H7 (cell line): ENCODE data around the gene OR8D4. TPM values are rescaled to one million over a fixed set of nuclear protein-coding genes. Genes with fewer than 3 reads are reported as not detected.
"Not testable (repeated sequence)": the region's sequence is repeated elsewhere in the genome, so short reads cannot be mapped to it uniquely, and the experiment has no call there.

Source experiments
- DNase-seq: peaks from one replicate; pipeline ENCODE4 v3.0.0; 2012
- H3K27me3 ChIP-seq: 2 replicates; pipeline ENCODE4 v1.6.0; 2011; ENCODE audit warnings: mild to moderate bottlenecking, low read length; ENCODE audit not compliant: control insufficient read depth, insufficient read depth
- H3K36me3 ChIP-seq: replicated peaks from 2 replicates; pipeline ENCODE4 v1.5.1; 2011; ENCODE audit warnings: low read length; ENCODE audit not compliant: control insufficient read depth, insufficient read depth
- H3K4me3 ChIP-seq: 2 replicates; pipeline ENCODE4 v1.5.1; 2011; ENCODE audit warnings: low read depth, mild to moderate bottlenecking, control low read depth, low read length, moderate library complexity; ENCODE audit not compliant: insufficient read depth
- total RNA-seq: library from RNA; depleted of rRNA; stranded (reverse); fragments of >200 nt; shearing (Covaris generic); gene quantifications from 2 replicates; pipeline ENCODE4 v1.2.3, GENCODE V29; 2014; rRNA removed

OR8D4 gene
- not detected in 2 replicates for total RNA-seq

GRCh38 chr11:123901867-123902266, at the start of gene OR8D4:
OR8D4 (plus strand) TSS chr11:123902167; CDS start chr11:123906432, 4,265 bp downstream.
- Histone ChIP-seq H3K36me3 (no peaks in the 10 kb centered on the region), H3K27me3 (no peaks in the 10 kb centered on the region), H3K4me3 (no peak within 1 kb of the TSS)
- DNase-seq: no peak

DNA sequence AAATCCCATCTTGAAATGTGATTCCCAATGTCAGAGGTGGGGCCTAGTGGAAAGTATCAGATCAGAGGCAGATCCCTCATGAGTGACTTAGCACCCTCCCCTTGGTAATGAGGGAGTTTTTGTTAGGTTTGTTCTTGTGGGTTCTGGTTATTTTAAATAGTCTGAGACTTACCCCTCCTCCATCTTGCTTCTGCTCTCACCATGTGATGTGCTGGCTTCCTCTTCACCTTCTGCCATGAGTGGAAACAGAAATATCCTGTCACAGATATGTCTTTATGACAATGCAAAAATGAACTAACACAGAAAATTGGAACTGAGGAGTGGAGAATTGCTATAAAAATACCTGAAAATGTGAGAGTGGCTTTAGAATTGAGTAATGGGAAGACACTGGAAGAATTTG, 49.6 kb upstream of the OR8D4 start:
- Histone ChIP-seq H3K27me3 (no peaks in the 10 kb centered on the region), H3K36me3 (no peaks in the 10 kb centered on the region), H3K4me3 (no peak overlapping the region)
- no peak for DNase-seq

DNA sequence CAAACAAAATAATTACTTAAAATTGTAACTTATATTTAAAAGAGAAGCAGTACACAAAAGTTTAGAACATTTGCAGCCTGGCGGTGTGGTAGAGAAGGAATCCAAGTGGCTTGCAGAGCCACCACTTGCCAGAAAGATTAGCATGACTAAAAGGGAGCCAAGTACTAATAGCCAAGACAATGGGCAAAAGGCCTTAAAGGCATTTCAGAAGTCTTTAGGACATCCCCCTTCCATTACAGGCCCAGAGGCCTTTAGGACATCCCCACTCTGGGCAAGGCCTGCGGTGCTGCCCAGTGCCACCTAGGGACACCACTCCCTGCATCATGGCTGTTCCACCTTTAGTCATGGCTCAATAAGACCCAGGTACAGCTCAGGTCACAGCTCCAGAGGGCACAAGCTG, 48.9 kb upstream of the OR8D4 start:
- H3K36me3 ChIP-seq: no peaks in the 10 kb centered on the region
- no peaks in the 10 kb centered on the region for H3K27me3 ChIP-seq

DNA sequence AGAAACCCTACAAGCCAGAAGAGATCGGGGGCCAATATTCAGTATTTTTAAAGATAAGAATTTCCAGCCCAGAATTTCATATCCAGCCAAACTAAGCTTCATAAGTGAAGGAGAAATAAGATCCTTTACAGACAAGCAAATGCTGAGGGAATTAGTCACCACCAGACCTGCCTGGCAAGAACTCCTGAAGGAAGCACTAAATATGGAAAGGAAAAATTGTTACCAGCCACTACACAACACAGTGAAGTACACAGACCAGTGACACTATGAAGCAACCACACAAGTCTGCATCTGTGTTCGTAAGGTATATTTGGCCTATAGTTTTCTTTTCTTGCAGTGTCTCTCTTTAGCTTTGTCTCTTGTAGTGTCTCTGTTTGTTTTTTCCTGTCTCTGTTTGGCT, 45.5 kb upstream of the OR8D4 start:
- no peaks in the 10 kb centered on the region for H3K36me3 ChIP-seq
- no peak overlapping the region for H3K4me3 ChIP-seq
- DNase-seq: no peak
- no peaks in the 10 kb centered on the region for H3K27me3 ChIP-seq

More for the DNA sequence above, 48.9 kb upstream of the OR8D4 start:
- H3K4me3 ChIP-seq: no peak overlapping the region
- no peak for DNase-seq

DNA sequence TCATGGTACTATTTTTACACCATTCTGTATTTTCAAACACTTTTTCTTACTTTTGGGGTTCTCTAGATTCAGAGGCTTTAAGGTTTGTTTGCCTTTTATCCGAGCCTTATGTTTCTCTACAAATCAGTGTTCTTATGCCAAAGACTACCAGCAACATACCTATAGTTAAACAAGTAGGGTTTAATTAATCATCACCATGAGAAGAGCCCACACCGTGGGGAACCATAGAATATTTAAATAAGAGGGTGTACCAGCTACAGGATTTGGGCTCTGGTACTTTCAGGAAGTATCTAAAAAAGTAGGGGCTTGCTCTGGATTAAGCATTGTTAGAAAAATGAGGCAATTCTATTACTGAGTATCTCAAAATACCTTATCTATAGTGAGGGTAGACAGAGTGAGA, 42.2 kb upstream of the OR8D4 start:
- no peaks in the 10 kb centered on the region for H3K36me3 ChIP-seq
- DNase-seq: no peak
- no peak overlapping the region for H3K4me3 ChIP-seq
- H3K27me3 ChIP-seq: no peaks in the 10 kb centered on the region

DNA sequence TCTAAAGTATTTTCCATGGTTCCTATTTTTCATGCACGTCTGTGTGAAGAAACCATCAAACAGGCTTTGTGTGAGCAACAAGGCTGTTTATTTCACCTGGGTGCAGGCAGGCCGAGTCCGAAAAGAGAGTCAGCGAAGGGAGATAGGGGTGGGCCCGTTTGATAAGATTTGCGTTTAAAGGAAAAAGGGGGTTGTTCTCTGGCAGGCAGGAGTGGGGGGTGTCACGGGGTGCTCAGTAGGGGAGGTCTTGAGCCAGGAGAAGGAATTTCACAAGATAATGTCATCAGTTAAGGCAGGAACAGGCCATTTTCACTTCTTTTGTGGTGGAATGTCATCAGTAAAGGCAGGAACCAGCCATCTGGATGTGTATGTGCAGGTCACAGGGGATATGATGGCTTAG, 36.7 kb upstream of the OR8D4 start:
- not testable (repeated sequence) for H3K27me3 ChIP-seq, H3K4me3 ChIP-seq, DNase-seq, H3K36me3 ChIP-seq

DNA sequence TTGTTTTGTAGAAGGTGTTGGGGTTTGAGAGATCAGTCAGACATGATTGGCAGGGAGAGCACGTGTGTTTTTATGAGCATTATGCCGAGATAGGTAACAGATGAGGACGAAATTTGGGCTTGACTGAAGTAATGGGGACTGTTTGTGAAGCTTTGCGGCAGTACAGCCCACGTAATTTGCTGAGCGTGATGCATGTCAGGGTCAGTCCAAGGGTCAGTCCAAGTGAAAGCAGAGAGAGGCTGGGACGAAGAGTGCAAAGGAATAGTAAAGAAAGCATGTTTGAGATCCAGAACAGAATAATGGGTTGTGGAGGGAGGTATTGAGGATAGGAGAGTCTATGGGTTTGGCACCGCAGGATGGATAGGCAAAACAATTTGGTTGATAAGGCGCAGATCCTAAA, 34.2 kb upstream of the OR8D4 start:
- H3K4me3 ChIP-seq, H3K27me3 ChIP-seq, H3K36me3 ChIP-seq, DNase-seq: not testable (repeated sequence)

DNA sequence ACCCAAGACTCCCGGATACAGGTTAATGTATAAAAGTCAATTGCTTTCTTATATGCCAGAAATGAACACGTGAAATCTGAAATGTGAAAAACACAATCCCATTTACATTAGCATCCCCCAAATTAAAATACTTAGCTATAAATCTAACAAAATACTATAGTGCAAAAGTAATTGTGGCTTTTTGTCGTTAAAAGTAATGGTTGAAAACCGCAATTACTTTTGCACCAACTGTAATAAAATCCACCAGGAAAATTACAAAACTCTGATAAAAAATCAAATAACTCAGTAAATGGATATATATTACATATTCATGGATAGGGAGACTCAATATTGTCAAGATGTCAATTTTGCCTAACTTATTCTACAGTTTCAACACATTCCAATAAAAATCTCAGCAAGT, 21.1 kb upstream of the OR8D4 start:
- no peak for DNase-seq
- H3K4me3 ChIP-seq: no peak overlapping the region
- H3K27me3 ChIP-seq: no peaks in the 10 kb centered on the region
- no peaks in the 10 kb centered on the region for H3K36me3 ChIP-seq

- H3K36me3 ChIP-seq: no peaks in the 10 kb centered on the region
- DNase-seq: no peak
Observed at GRCh38 chr11:123885570-123885969, 16.4 kb upstream of the OR8D4 start, which contains the start of gene TMEM225. TMEM225 (minus strand) TSS chr11:123885670; CDS start chr11:123885425, 245 bp downstream.

DNA sequence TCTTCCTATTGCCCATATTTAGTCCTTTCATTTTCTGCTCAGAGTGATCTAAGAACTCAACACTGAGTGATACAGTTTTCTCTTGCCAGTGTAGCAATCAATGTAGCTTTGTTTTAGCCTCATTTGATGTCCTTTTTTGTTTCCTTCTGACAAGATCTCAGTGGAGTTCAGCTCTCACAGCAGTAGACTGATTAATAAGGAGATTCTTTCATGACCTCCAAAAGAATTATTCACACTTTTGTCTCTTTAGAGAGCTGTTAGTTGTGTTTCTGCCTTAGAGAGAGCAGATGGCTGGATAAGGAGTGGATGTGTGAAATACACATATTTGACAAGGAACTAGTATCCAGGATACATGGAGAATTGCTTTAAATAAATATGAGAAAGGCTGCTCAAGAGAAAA, 9.9 kb upstream of the OR8D4 start:
- Histone ChIP-seq H3K4me3 (no peak overlapping the region), H3K27me3 (no peaks in the 10 kb centered on the region), H3K36me3 (no peaks in the 10 kb centered on the region)
- DNase-seq: no peak

More at GRCh38 chr11:123885570-123885969, 16.4 kb upstream of the OR8D4 start, which contains the start of gene TMEM225:
- no peak within 1 kb of the TSS for H3K4me3 ChIP-seq
- H3K27me3 ChIP-seq: no peaks in the 10 kb centered on the region

GRCh38 chr11:123899792-123900191, 2.2 kb upstream of the OR8D4 start:
- Histone ChIP-seq H3K36me3 (no peaks in the 10 kb centered on the region), H3K4me3 (no peak overlapping the region), H3K27me3 (no peaks in the 10 kb centered on the region)
- no peak for DNase-seq

GRCh38 chr11:123903932-123904331, 2.0 kb downstream of the OR8D4 start:
- DNase-seq: no peak
- Histone ChIP-seq H3K4me3 (no peak overlapping the region), H3K27me3 (no peaks in the 10 kb centered on the region), H3K36me3 (no peaks in the 10 kb centered on the region)

- DNase-seq: no peak
- no peak overlapping the region for H3K4me3 ChIP-seq
- H3K36me3 ChIP-seq: no peaks in the 10 kb centered on the region
- H3K27me3 ChIP-seq: no peaks in the 10 kb centered on the region
Observed at GRCh38 chr11:123904932-123905331, 3.0 kb downstream of the OR8D4 start.

DNA sequence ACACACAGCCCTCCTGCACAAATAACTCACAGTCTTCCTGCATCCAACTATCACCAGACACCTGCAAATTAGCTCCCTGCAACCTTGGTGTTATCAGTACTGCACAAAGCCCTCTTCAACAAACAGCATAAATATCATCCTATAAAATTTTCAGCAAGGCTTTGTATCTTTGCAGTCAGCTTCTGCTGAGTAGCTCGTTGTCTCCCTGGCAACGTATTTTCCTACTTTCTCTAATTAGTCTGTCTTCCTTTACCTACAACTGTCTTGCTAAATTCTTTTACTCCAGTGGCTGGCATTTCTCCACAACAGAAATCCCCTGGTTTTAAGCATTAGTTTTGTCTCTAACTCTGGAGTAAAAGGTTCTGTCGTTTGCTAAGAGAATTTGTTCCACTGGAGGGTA, 3.9 kb downstream of the OR8D4 start:
- H3K4me3 ChIP-seq: no peak overlapping the region
- DNase-seq: no peak
- no peaks in the 10 kb centered on the region for H3K36me3 ChIP-seq
- H3K27me3 ChIP-seq: no peaks in the 10 kb centered on the region

DNA sequence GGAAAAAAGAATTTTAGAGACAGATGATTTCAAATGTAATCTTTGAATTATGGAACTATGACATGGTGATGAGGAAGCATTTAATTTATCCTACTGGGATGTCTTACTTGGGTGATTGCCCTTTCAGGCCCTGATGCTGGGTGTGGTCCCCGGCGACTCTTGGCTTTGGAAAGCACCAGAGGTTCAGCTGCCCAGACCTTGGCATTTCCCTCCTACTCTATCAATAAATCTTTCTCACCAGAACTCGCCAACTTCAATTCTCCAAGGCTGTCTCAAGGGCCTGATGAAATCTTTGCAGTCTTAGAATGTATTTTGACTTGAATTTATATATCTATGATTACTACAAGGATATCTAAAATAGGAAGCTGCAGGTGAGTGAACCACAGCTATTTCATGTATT, 19.0 kb downstream of the OR8D4 start:
- no peaks in the 10 kb centered on the region for H3K36me3 ChIP-seq
- no peaks in the 10 kb centered on the region for H3K27me3 ChIP-seq
- DNase-seq: no peak

GRCh38 chr11:123924027-123924426, 22.1 kb downstream of the OR8D4 start:
- no peak for DNase-seq
- Histone ChIP-seq H3K4me3 (no peak overlapping the region), H3K36me3 (no peaks in the 10 kb centered on the region), H3K27me3 (no peaks in the 10 kb centered on the region)

More for the DNA sequence above, 19.0 kb downstream of the OR8D4 start:
- no peak overlapping the region for H3K4me3 ChIP-seq
